Loucy (cell line): ENCODE results near the gene CAMK2A.

Experiments used
- EZH2phosphoT487 ChIP-seq: fragments of 200-600 bp; IDR thresholded peaks from 2 replicates; pipeline ENCODE4 v1.6.1; 2018; ENCODE audit warnings: antibody characterized with exemption, mild to moderate bottlenecking, moderate library complexity, borderline replicate concordance
- TF ChIP-seq, protein P1 (sequence below): fragments of 200-600 bp; sonication (generic); conservative IDR thresholded peaks from 2 replicates; pipeline ENCODE4 v1.5.1; 2014; ENCODE audit warnings: mild to moderate bottlenecking, antibody characterized with exemption, low read length

DNA sequence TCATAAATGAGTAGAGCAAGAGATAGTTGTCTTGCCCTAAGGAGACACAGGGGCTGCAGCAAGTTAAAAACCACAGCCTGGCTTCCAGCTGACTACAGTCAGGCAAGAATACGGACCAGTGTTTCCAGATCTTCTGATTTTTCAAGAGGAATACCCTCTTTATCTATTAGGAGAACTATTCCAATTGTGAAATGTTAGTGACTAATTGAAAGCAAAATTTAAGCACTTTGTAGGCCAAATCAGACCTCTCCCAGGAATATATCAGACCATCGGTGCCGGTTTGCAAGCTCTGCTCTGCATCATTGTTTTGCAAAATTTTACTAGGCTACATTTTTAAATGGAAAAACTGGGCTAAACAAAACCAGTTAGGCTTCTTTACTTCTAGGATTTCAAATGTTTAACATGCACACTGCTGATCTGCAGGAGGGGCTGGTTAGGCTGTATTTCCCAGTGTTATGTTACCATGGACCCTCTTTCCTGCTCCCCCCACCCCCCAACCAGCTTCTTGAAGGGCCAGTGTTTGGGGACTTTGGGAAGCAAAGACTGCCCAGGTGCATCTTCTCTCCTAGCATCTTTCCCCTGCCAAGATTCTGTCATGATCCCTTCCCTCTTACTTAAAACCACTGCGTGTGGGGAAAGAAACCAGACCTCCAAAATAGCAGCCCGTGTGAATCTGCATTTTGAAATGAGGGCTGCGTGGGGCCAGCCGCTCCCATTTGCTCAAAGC is 14.2 kb upstream of the CAMK2A start:
- TF ChIP-seq EZH2phosphoT487: no peak
- TF ChIP-seq, protein P1, sequence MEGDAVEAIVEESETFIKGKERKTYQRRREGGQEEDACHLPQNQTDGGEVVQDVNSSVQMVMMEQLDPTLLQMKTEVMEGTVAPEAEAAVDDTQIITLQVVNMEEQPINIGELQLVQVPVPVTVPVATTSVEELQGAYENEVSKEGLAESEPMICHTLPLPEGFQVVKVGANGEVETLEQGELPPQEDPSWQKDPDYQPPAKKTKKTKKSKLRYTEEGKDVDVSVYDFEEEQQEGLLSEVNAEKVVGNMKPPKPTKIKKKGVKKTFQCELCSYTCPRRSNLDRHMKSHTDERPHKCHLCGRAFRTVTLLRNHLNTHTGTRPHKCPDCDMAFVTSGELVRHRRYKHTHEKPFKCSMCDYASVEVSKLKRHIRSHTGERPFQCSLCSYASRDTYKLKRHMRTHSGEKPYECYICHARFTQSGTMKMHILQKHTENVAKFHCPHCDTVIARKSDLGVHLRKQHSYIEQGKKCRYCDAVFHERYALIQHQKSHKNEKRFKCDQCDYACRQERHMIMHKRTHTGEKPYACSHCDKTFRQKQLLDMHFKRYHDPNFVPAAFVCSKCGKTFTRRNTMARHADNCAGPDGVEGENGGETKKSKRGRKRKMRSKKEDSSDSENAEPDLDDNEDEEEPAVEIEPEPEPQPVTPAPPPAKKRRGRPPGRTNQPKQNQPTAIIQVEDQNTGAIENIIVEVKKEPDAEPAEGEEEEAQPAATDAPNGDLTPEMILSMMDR: no peak
